Tibial nerve (tissue), 3 donors: ENCODE data around the gene CYP46A1.
A peak's percentile ranks its signal among the peaks of the same experiment; 100 is the strongest.

Source experiments
- CTCF ChIP-seq, 5 experiments: fragments of 200-600 bp in 3 of 5; fragments of 450-650 bp in 2 of 5; sonication (generic) in 3 of 5; IDR thresholded peaks; one replicate each; pipeline ENCODE4 v1.5.1; 2016 to 2019; ENCODE audit warnings: antibody characterized with exemption in 5 of 5, mild to moderate bottlenecking in 3 of 5, moderate library complexity in 2 of 5
- POLR2A ChIP-seq, 2 donors: fragments of 450-650 bp; IDR thresholded peaks; one replicate each; pipeline ENCODE4 v1.6.1; 2017; ENCODE audit warnings: antibody characterized with exemption in 2 of 2, mild to moderate bottlenecking in 2 of 2, moderate library complexity in 2 of 2

DNA sequence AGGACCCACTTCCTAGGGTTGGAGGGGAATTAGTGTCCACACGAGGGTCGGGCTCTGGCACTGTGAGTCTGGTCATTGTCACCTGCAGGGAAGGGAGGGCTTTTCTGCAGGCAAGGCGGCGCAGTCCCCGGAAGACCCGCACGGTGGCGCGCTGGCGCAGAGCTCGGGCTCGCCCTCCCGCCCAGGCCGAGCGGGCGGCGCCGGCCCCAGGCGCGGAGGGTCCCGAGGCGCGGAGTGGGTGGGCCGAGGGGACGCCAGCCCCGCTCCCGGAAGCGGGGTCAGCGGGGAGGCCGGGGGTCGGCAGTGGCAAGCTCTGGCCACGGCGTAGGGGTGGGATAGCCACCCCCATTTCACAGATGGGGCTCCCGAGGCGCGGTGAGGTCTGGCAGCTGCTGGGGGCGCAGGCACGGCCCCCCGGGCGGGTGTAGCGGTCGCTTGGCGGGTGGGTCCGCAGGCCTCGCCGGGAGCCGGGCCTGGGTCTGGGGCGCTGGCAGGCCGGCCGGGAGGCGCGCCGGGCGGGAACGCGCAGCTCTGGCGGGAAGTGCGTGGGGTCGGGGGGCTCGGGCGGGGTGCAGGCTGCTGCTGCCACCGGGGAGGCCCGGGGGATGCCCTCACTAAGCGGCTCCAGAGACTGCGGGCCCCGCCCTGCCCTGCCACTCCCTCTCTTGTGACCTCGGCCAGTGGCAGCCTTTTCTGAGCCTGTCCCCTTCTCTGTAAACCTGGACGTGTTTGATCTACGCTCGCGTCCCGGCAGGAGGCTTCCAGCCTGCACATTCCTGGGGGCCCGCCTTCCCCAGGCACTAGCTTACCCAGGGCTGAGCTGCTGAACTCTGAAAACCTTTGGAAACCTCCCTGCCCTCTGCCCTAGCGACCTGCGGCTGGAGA is 46.1 kb downstream of the CYP46A1 start:
- TF ChIP-seq CTCF (IDR thresholded peaks at IDR 0.05) = peak; percentile 84 to 97 (median 96)
- TF ChIP-seq POLR2A (IDR thresholded peaks at IDR 0.05) = no peak
